HG03460 (cell line): ENCODE results near the gene VPS37B.

Source experiments
- ATAC-seq: cut with Tn5 transposase; IDR thresholded peaks from one replicate; pipeline ENCODE4 v1.9.1; 2021; ENCODE audit not compliant: unreplicated experiment

VPS37B gene

GRCh38 chr12:122842505-122843405 is 53.2 kb downstream of the VPS37B start:
- ATAC-seq, result no peak

- ATAC-seq, result no peak
Measured at GRCh38 chr12:122841544-122842321, 54.2 kb downstream of the VPS37B start.

DNA sequence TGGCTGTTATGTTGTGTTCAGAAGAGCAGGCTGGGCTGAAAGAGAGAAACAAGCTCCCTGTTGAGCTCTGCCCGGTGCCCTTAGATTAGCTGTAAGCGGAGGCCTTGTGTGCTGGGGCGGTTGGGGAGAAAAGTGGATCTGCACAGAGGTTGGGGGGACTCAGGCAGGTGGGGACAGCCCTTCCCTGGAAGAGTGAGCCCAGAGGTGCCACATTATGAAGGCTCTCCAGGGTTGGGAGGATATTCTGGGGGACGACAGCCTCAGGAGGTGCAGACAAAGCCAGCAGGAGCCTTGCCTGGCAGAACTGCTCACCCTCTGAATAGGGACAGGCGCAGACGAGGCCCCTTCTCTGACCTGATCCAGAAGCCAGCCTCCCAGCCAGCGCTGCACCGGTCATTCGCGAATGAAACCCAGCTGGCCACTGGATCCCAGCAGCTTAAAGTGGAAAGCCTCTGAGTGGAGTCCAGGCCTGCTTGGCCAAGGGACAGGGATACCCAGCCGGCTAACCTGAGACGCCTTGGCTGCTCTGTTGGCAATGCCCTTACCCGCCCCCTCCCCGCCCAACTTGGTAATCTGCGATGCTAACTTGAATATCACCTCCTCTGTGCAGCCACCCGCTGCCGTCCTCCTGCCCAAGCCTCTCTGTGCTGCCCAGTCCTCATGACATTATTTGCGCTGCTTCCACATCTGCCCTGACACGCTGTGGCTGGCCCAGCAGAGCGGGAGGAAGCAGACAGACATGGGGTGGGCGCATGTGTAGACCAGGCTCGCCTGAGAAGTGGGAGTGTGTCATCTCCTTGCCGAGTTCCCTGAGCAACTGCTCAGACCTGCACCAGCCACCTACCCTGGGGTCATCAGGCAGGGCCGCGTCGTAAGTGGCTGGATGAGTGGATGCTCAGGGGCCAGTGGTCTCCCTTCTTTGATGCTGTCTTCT is 55.1 kb downstream of the VPS37B start:
- ATAC-seq, result no peak

GRCh38 chr12:122839907-122840554 is 55.9 kb downstream of the VPS37B start:
- ATAC-seq, result no peak

DNA sequence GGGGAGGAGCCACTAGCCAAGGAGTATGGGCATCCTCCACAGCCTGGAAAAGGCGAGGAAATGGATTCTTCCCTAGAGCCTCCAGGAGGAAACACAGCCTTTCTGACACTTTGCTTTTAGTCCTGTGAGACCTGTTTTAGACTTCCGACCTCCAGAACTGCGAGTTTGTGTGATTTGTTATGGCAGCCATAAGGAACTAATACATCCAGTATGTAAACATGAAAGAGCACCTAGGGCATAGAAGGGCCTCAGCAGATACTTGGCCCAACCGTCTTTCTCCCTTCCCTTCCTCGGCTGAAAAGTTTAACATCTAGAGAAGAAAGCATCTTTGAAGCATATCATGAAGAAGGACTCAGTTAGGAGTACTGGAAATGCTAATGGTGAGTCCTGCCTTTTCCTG is 57.1 kb downstream of the VPS37B start:
- ATAC-seq, result no peak

DNA sequence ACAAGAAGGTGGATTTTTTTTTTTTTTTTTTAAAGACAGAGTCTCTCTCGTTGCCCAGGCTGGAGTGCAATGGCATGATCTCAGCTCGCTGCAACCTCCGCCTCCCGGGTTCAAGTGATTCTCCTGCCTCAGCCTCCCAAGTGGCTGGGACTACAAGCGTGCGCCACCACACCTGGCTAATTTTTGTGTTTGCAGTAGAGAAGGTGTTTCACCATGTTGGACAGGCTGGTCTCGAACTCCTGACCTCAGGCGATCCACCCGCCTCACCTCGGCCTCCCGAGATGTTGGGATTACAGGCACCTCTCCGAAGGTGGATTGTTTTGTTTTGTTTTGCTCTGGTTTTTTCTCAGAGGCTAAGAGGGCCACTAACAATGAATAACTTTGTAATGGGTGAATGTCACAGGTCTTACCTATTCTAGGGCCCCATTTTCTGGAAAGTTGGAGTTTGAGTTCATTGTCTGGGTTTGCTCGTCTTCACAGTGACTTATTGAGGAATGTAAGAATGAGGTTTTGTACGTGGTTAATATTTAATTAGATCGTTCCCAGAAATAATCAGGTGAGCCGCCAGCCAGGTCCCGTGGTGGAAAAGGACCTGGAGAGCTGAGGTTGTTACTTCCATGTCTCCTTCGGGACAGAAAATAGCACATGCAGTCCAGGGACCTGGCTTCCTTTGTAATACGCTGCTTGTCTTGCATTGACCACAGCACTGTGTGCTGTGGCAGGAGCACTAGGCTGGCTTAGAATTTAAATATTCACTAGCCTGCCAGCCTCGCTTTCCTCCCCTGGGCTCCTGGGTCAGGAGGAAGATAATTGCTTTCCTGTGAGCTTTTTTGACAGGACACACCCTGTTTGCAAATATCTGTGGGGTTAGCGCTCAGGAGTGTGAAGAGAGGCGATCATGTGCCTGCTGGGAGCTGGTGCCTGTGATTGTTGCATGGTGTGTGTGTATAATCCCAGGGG is 58.3 kb downstream of the VPS37B start:
- ATAC-seq, result no peak

DNA sequence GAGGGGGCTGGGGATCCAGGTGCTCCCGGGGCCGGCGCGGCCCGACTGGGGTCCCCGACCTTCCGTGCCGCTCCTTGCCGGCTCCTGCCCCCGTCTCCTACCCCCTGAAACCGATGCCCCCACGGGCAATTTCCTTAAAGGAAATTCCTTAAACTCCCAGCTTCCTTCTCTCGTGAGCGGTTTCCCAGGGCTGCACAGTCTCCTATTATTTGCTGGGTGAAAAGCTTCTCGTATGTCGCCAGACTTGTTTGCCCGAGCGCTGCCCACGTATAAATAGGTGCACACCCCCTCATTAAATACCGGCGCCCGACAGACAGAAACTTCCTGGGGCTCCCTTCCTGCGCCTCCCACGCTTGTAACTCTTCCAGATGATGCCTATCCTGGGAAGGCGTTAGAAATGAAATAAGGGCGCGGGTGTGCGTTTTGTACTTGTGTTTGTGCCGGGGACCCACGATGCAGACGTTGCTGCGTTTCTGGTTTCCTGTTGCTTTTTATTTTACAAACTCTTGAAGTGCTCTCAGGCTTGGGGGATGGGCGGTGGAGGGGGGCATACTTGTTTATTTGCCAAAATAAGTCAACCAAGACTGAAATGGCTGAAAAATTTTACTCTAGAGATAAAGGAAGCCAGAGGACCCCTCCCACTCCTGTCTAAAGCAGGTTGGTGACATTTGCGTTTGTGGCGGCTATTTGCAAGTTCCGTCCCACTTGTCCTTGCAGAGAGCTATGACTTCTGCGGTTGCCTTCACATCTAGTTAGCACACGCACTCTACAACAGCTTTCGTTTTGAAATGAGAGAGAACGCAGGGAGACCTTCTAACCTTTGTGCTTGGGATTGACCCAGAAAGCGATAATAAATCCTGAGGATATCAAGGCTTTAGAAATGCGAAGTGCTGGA is 59.6 kb downstream of the VPS37B start:
- no peak for ATAC-seq

- peak; percentile 45 for ATAC-seq
Measured at GRCh38 chr12:122835750-122836026, 60.2 kb downstream of the VPS37B start.

- peak; percentile 35 for ATAC-seq
Measured at GRCh38 chr12:122834921-122835749, 60.8 kb downstream of the VPS37B start, which contains the start of gene HIP1R. Gene HIP1R (plus strand): TSS chr12:122835457. CDS start chr12:122835551, 94 bp downstream.

- ATAC-seq, result no peak
Measured at GRCh38 chr12:122834104-122834920, 61.6 kb downstream of the VPS37B start.

DNA sequence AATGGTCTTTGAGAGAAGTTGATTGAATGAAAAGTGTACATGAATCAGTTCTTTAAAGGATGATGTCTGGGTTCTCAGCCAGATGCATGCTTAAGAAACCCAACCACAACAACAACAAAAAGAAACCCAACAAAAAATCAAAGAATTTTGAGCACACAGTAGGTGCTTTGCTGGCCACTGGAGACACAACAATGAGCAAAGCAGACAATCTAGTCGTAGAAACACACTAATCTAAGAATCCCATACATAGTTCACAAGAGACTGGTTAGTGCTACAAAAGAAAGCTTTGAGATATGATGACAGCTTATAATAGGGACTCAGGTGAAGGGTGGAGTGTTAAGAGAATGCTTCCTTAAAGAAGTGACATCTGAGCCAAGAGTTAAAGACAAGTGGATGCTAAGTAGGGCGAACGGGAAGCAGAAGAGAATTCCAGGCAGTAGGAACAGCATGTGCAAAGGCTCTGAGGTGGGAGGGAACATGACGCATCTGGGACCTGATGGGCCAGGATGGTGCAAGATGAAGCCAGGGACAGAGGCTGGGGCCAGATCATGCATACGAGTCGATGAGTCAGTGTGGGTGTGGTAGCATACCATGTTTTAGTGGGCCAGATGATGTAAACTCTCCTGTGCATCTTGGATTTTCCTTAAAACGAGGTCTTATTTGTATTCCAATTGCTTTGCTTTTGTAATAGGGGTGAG is 65.3 kb downstream of the VPS37B start:
- ATAC-seq, result no peak

- no peak for ATAC-seq
Measured at GRCh38 chr12:122827258-122827657, 68.7 kb downstream of the VPS37B start.

DNA sequence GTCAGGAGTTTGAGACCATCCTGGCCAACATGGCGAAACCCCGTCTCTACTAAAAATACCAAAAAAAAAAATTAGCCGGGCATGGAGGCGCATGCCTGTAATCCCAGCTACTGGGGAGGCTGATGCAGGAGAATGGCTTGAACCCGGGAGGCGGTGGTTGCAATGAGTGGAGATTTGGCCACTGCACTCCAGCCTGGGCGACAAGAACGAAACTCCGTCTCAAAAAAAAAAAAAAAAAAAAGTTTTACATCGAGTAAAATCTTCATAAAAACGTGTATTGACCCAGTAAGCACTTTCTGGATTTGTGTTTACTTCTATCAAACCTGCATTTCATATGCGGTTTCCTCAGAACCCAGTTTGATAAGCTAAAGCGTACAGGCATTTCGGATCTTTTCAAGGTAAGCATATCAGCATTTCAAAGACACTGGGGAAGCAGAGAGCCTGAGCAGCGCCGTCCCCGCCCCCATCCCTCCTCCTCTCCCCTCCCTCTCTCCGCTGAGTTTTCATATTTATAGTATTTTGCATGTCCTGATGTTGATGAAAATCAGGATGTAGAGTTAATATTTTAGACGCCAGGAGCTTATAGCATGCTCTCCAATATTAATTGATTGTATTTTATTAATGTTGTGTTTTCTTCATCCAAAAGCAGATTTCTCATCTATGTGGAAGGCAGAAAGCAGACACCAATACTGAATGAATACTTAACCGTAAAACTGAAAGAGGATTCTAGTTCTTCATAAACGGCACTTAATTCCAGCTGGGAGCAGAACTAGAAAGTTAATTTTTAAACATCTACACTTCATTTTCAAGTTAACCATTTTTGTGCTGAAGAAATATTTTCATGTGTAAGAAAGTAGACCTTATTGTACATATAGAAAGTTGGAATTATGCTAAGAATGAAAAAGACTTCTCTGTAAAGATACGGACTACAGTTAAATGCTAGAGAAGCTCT is 69.9 kb downstream of the VPS37B start:
- no peak for ATAC-seq

DNA sequence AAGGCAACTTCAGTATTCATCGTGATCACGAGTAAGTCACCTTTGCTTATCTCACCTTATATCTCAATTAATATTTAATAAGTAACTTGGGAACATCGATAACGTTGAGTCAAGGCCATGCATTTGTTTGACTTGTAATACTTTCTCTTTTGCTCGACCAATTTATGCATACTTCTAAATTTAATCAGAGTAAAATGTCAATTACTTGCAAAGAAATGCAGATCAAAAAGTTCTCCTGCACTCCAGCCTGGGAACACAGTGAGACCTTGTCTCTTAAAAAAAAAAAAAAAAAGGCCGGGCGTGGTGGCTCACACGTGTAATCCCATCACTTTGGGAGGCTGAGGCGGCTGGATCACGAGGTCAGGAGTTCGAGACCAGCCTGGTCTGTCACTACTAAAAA is 72.5 kb downstream of the VPS37B start:
- no peak for ATAC-seq

GRCh38 chr12:122820838-122821271 is 75.1 kb downstream of the VPS37B start:
- peak; percentile 64 for ATAC-seq
